ENCODE data around the gene CTNND2. TPM values are rescaled to one million over a fixed set of nuclear protein-coding genes. Genes with fewer than 3 reads are reported as not detected.
"Not testable (repeated sequence)": the region's sequence is repeated elsewhere in the genome, so short reads cannot be mapped to it uniquely, and the experiment has no call there.

CTNND2 gene
- polyA plus RNA-seq, 1 donor: 2.8 TPM

DNA sequence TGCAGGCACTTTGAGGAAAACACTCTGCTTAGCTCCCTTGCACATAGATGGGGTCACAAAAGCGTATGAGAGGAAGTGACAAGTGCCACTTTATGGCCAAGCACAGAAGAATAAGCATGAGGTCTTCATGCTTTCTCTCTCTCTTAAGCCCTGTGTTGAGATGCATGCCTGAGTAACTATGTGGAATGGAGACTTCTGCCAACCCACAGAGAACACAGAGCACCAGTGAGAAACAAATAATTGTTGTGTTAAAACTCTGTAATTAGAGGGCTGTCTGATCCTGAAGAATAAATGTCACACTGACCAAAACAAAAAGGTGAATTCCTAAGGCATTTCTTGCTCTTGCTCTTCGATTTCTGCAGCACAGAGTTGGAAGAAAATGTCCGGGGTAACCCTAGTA lies 488.5 kb downstream of the CTNND2 start:
- WGBS (ENCODE audit: insufficient coverage, low lambda C conversion rate): no CpG with 5 or more reads among the region's 3 CpGs
- H3K4me3 ChIP-seq (ENCODE audit: low read length): no peak overlapping the region
- no peak for DNase-seq
- H3K9me3 ChIP-seq (ENCODE audit: control insufficient read depth, low read depth, low read length): no peaks in the 10 kb centered on the region
- H3K4me1 ChIP-seq (ENCODE audit: control insufficient read depth, insufficient read depth, low read length): no peaks in the 10 kb centered on the region
- H3K27me3 ChIP-seq (ENCODE audit: control insufficient read depth, insufficient read depth, low read length): no peaks in the 10 kb centered on the region
- no peak overlapping the region for H3K27ac ChIP-seq (ENCODE audit: low read length)
- H3K36me3 ChIP-seq (ENCODE audit: control insufficient read depth, insufficient read depth, low read length): no peaks in the 10 kb centered on the region

DNA sequence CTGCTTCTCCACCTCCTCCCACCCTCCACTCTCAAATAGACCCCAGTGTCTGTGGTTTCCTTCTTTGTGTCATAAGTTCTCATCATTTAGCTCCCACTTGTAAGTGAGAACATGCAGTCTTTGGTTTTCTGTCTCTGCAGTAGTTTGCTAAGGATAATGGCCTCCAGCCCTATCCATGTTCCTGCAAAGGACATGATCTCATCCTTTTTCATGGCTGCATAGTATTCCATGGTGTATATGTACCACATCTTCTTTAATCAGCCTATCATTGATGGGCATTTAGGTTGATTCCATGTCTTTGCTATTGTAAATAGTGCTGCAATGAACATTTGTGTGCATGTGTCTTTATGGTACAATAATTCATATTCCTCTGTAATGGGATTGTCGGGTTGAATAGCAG lies 489.5 kb downstream of the CTNND2 start:
- H3K36me3 ChIP-seq (ENCODE audit: control insufficient read depth, insufficient read depth, low read length); H3K27me3 ChIP-seq (ENCODE audit: control insufficient read depth, insufficient read depth, low read length): not testable (repeated sequence)
- WGBS (ENCODE audit: insufficient coverage, low lambda C conversion rate): no CpG with 5 or more reads among the region's 1 CpG

GRCh38 chr5:11411621-11412020 lies 492.6 kb downstream of the CTNND2 start:
- no peaks in the 10 kb centered on the region for H3K4me1 ChIP-seq (ENCODE audit: control insufficient read depth, insufficient read depth, low read length)
- H3K36me3 ChIP-seq (ENCODE audit: control insufficient read depth, insufficient read depth, low read length): no peaks in the 10 kb centered on the region
- H3K4me3 ChIP-seq (ENCODE audit: low read length): no peak overlapping the region
- no peaks in the 10 kb centered on the region for H3K9me3 ChIP-seq (ENCODE audit: control insufficient read depth, low read depth, low read length)
- H3K27me3 ChIP-seq (ENCODE audit: control insufficient read depth, insufficient read depth, low read length): no peaks in the 10 kb centered on the region
- 100% methylated on average over 2 of the region's 2 CpGs for WGBS (ENCODE audit: insufficient coverage, low lambda C conversion rate)
- DNase-seq: no peak
- no peak overlapping the region for H3K27ac ChIP-seq (ENCODE audit: low read length)

More for the DNA sequence above, 489.5 kb downstream of the CTNND2 start:
- DNase-seq; H3K9me3 ChIP-seq (ENCODE audit: control insufficient read depth, low read depth, low read length); H3K4me1 ChIP-seq (ENCODE audit: control insufficient read depth, insufficient read depth, low read length); H3K4me3 ChIP-seq (ENCODE audit: low read length); H3K27ac ChIP-seq (ENCODE audit: low read length): not testable (repeated sequence)

DNA sequence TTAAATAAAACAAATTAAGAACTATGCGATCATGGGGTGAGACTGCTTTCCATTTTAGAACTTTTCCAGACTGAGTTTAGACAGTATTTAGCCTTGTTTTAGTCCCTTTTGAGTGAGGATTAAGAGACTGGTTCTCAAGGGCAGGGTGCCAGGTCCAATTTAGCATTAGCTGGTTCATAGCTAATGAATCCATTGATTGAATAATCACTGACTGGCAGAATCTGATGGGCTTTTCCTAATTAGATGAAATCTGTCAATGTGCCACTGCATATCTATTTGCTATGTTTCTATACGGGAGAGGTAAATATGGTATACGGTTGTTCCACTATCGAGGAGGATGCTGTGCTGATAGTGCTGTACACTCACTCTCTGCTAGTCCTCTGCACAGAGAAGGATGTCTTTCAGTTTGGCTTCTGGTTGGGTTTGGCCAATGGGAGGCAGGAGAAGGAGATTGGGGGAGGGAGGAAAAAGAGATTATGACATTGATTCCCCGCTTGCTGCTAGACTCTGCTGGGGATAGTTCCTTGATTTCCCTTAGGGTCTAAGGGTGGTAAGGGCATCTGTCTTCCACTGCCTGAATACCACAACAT lies 496.6 kb downstream of the CTNND2 start:
- Histone ChIP-seq H3K4me3 (ENCODE audit: low read length) (no peak overlapping the region), H3K27ac (ENCODE audit: low read length) (no peak overlapping the region), H3K4me1 (ENCODE audit: control insufficient read depth, insufficient read depth, low read length) (no peaks in the 10 kb centered on the region), H3K27me3 (ENCODE audit: control insufficient read depth, insufficient read depth, low read length) (no peaks in the 10 kb centered on the region), H3K36me3 (ENCODE audit: control insufficient read depth, insufficient read depth, low read length) (no peaks in the 10 kb centered on the region), H3K9me3 (ENCODE audit: control insufficient read depth, low read depth, low read length) (no peaks in the 10 kb centered on the region)
- no peak for DNase-seq
- 80% methylated on average over 1 of the region's 5 CpGs for WGBS (ENCODE audit: insufficient coverage, low lambda C conversion rate)

DNA sequence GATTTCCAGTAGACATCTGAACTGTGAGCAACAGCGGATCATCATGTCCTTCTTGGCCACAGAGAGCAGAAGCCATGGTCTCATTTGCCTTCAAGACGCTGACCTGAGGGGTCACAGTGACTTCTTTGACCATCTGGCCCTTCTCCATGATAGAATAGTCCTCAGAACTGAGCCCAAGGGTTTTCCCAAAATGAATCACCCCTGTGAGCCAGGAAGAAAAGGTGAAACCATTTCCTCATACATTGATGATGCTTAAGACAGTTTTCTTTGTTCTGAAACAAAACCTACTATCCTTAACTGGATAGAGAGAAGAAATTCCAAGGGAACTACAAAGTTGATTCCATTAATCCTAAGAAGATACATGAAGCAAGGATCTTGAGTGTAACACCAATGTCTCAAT lies 503.9 kb downstream of the CTNND2 start:
- no peaks in the 10 kb centered on the region for H3K4me1 ChIP-seq (ENCODE audit: control insufficient read depth, insufficient read depth, low read length)
- no peak for DNase-seq
- H3K27ac ChIP-seq (ENCODE audit: low read length): no peak overlapping the region
- H3K4me3 ChIP-seq (ENCODE audit: low read length): no peak overlapping the region
- no peaks in the 10 kb centered on the region for H3K27me3 ChIP-seq (ENCODE audit: control insufficient read depth, insufficient read depth, low read length)
- 88% methylated on average over 1 of the region's 2 CpGs for WGBS (ENCODE audit: insufficient coverage, low lambda C conversion rate)
- no peaks in the 10 kb centered on the region for H3K9me3 ChIP-seq (ENCODE audit: control insufficient read depth, low read depth, low read length)
- H3K36me3 ChIP-seq (ENCODE audit: control insufficient read depth, insufficient read depth, low read length): no peaks in the 10 kb centered on the region

GRCh38 chr5:11398728-11399127 lies 505.5 kb downstream of the CTNND2 start:
- no peaks in the 10 kb centered on the region for H3K9me3 ChIP-seq (ENCODE audit: control insufficient read depth, low read depth, low read length)
- no peaks in the 10 kb centered on the region for H3K4me1 ChIP-seq (ENCODE audit: control insufficient read depth, insufficient read depth, low read length)
- no peaks in the 10 kb centered on the region for H3K36me3 ChIP-seq (ENCODE audit: control insufficient read depth, insufficient read depth, low read length)
- no peak for DNase-seq
- WGBS (ENCODE audit: insufficient coverage, low lambda C conversion rate): no CpG with 5 or more reads among the region's 3 CpGs
- H3K4me3 ChIP-seq (ENCODE audit: low read length): no peak overlapping the region
- no peak overlapping the region for H3K27ac ChIP-seq (ENCODE audit: low read length)
- H3K27me3 ChIP-seq (ENCODE audit: control insufficient read depth, insufficient read depth, low read length): no peaks in the 10 kb centered on the region

GRCh38 chr5:11397549-11397948 lies 506.7 kb downstream of the CTNND2 start:
- Histone ChIP-seq H3K36me3 (ENCODE audit: control insufficient read depth, insufficient read depth, low read length) (no peaks in the 10 kb centered on the region), H3K4me1 (ENCODE audit: control insufficient read depth, insufficient read depth, low read length) (no peaks in the 10 kb centered on the region), H3K9me3 (ENCODE audit: control insufficient read depth, low read depth, low read length) (no peaks in the 10 kb centered on the region), H3K27ac (ENCODE audit: low read length) (no peak overlapping the region), H3K4me3 (ENCODE audit: low read length) (no peak overlapping the region), H3K27me3 (ENCODE audit: control insufficient read depth, insufficient read depth, low read length) (no peaks in the 10 kb centered on the region)
- no peak for DNase-seq
- 98% methylated on average over 6 of the region's 8 CpGs for WGBS (ENCODE audit: insufficient coverage, low lambda C conversion rate)

GRCh38 chr5:11396917-11397316 lies 507.3 kb downstream of the CTNND2 start:
- no peaks in the 10 kb centered on the region for H3K27me3 ChIP-seq (ENCODE audit: control insufficient read depth, insufficient read depth, low read length)
- H3K36me3 ChIP-seq (ENCODE audit: control insufficient read depth, insufficient read depth, low read length): no peaks in the 10 kb centered on the region
- no peaks in the 10 kb centered on the region for H3K4me1 ChIP-seq (ENCODE audit: control insufficient read depth, insufficient read depth, low read length)
- DNase-seq: no peak
- no peak overlapping the region for H3K4me3 ChIP-seq (ENCODE audit: low read length)
- no peaks in the 10 kb centered on the region for H3K9me3 ChIP-seq (ENCODE audit: control insufficient read depth, low read depth, low read length)
- WGBS (ENCODE audit: insufficient coverage, low lambda C conversion rate): no CpG with 5 or more reads among the region's 5 CpGs
- H3K27ac ChIP-seq (ENCODE audit: low read length): no peak overlapping the region

DNA sequence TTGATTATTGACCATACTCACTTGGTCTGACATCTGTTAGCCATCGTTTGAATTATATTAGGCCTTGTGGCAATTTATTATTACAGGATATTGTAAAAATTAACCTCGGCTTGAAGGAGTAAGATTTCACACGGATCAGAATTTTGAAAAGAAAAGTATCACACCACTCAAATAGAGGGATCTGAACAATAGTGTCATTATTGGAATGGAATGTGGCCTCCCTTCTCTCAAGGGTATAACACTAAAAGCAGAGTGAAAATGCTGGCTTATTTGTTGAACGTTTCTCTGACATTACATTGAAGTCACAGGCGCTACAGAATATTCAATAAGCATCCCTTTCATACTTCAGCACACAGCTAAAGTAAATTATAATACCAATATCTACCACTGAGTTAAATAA lies 509.3 kb downstream of the CTNND2 start:
- H3K27ac ChIP-seq (ENCODE audit: low read length): no peak overlapping the region
- H3K36me3 ChIP-seq (ENCODE audit: control insufficient read depth, insufficient read depth, low read length): no peaks in the 10 kb centered on the region
- DNase-seq: no peak
- H3K4me1 ChIP-seq (ENCODE audit: control insufficient read depth, insufficient read depth, low read length): no peaks in the 10 kb centered on the region
- H3K27me3 ChIP-seq (ENCODE audit: control insufficient read depth, insufficient read depth, low read length): no peaks in the 10 kb centered on the region
- WGBS (ENCODE audit: insufficient coverage, low lambda C conversion rate): 93% methylated on average over 3 of the region's 5 CpGs
- H3K9me3 ChIP-seq (ENCODE audit: control insufficient read depth, low read depth, low read length): no peaks in the 10 kb centered on the region
- no peak overlapping the region for H3K4me3 ChIP-seq (ENCODE audit: low read length)

GRCh38 chr5:11390291-11390767 lies 513.9 kb downstream of the CTNND2 start:
- no peak for DNase-seq
- H3K36me3 ChIP-seq (ENCODE audit: control insufficient read depth, insufficient read depth, low read length): no peaks in the 10 kb centered on the region
- no peaks in the 10 kb centered on the region for H3K9me3 ChIP-seq (ENCODE audit: control insufficient read depth, low read depth, low read length)
- peaks cover 17% of the 10 kb centered on the region for H3K27me3 ChIP-seq (ENCODE audit: control insufficient read depth, insufficient read depth, low read length)
- no peak overlapping the region for H3K4me3 ChIP-seq (ENCODE audit: low read length)
- H3K4me1 ChIP-seq (ENCODE audit: control insufficient read depth, insufficient read depth, low read length): peaks cover 7% of the 10 kb centered on the region
- H3K27ac ChIP-seq (ENCODE audit: low read length): no peak overlapping the region
- WGBS (ENCODE audit: insufficient coverage, low lambda C conversion rate): no CpG with 5 or more reads among the region's 6 CpGs

- H3K4me1 ChIP-seq (ENCODE audit: control insufficient read depth, insufficient read depth, low read length): peaks cover 12% of the 10 kb centered on the region
- H3K4me3 ChIP-seq (ENCODE audit: low read length): no peak overlapping the region
- no CpG with 5 or more reads among the region's 3 CpGs for WGBS (ENCODE audit: insufficient coverage, low lambda C conversion rate)
These were observed 516.9 kb downstream of the CTNND2 start for GRCh38 chr5:11387382-11387781.

More at GRCh38 chr5:11387382-11387781, 516.9 kb downstream of the CTNND2 start:
- Histone ChIP-seq H3K27ac (ENCODE audit: low read length) (no peak overlapping the region), H3K27me3 (ENCODE audit: control insufficient read depth, insufficient read depth, low read length) (peaks cover 34% of the 10 kb centered on the region), H3K36me3 (ENCODE audit: control insufficient read depth, insufficient read depth, low read length) (no peaks in the 10 kb centered on the region), H3K9me3 (ENCODE audit: control insufficient read depth, low read depth, low read length) (peaks cover 4% of the 10 kb centered on the region)
- DNase-seq: no peak

Measured in large intestine (tissue), 3 donors.